ENCODE results near the gene ZNF214. TPM values are rescaled to one million over a fixed set of nuclear protein-coding genes. Genes with fewer than 3 reads are reported as not detected.
A peak's percentile ranks its signal among the peaks of the same experiment; 100 is the strongest.

ZNF214 gene
- total RNA-seq, 1 donor from 2014 or later = 1.8 TPM

DNA sequence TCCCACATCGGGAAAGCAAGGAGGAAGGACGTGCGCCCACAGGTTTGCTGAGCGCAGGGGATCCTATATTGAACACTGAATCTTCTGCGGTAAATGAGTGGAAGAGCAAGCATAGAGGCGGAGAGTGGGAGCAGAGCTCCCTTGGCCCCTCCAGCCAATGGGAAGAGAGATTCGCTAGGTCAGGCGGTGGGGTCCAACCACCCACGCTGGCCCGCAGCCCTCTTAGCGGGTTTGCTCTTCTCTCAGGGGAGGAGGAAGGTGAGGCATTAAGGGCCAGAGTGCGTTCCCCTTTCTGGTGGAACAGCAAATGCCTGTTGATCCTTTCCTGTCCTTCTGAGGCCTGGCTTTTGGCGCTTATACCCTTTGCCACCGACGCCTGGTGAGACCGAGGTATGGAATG is 10.7 kb upstream of the ZNF214 start:
- Mint-ChIP-seq H3K4me3 (ENCODE audit: unreplicated experiment) (no peak overlapping the region), H3K27ac (ENCODE audit: unreplicated experiment) (no peak overlapping the region), H3K9me3 (ENCODE audit: unreplicated experiment) (no peaks in the 10 kb centered on the region), H3K36me3 (ENCODE audit: unreplicated experiment) (no peaks in the 10 kb centered on the region), H3K4me1 (ENCODE audit: low read depth, unreplicated experiment) (no peaks in the 10 kb centered on the region), H3K27me3 (ENCODE audit: unreplicated experiment) (no peaks in the 10 kb centered on the region)
- TF ChIP-seq, protein P1, sequence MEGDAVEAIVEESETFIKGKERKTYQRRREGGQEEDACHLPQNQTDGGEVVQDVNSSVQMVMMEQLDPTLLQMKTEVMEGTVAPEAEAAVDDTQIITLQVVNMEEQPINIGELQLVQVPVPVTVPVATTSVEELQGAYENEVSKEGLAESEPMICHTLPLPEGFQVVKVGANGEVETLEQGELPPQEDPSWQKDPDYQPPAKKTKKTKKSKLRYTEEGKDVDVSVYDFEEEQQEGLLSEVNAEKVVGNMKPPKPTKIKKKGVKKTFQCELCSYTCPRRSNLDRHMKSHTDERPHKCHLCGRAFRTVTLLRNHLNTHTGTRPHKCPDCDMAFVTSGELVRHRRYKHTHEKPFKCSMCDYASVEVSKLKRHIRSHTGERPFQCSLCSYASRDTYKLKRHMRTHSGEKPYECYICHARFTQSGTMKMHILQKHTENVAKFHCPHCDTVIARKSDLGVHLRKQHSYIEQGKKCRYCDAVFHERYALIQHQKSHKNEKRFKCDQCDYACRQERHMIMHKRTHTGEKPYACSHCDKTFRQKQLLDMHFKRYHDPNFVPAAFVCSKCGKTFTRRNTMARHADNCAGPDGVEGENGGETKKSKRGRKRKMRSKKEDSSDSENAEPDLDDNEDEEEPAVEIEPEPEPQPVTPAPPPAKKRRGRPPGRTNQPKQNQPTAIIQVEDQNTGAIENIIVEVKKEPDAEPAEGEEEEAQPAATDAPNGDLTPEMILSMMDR (IDR thresholded peaks at IDR 0.05; ENCODE audit: partially characterized antibody, unreplicated experiment) = no peak
- no peak for DNase-seq

DNA sequence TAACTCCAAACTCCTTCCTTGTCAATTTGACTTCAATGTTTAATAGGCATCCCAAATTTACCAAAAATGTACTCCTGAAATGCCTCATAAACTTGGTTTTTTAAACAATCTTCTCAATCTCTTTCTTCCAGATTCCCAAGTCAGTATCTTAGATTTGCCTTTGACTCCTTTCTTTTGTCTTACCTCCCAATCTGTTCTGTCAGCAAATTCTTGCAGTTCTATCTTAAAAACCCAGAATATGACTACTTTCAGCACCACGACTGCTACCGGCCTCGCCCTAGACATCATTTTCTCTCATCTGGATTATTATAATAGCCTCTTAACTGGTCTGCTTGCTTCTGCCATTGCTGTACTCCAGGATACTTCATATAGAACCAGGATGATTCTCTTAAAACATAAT is 8.0 kb upstream of the ZNF214 start:
- H3K9me3 Mint-ChIP-seq (ENCODE audit: unreplicated experiment) = no peaks in the 10 kb centered on the region
- H3K4me1 Mint-ChIP-seq (ENCODE audit: low read depth, unreplicated experiment) = no peaks in the 10 kb centered on the region
- TF ChIP-seq, protein P1 (IDR thresholded peaks at IDR 0.05; ENCODE audit: partially characterized antibody, unreplicated experiment) = no peak
- no peaks in the 10 kb centered on the region for H3K27me3 Mint-ChIP-seq (ENCODE audit: unreplicated experiment)
- no peak overlapping the region for H3K4me3 Mint-ChIP-seq (ENCODE audit: unreplicated experiment)
- H3K36me3 Mint-ChIP-seq (ENCODE audit: unreplicated experiment) = no peaks in the 10 kb centered on the region
- no peak for DNase-seq
- no peak overlapping the region for H3K27ac Mint-ChIP-seq (ENCODE audit: unreplicated experiment)

DNA sequence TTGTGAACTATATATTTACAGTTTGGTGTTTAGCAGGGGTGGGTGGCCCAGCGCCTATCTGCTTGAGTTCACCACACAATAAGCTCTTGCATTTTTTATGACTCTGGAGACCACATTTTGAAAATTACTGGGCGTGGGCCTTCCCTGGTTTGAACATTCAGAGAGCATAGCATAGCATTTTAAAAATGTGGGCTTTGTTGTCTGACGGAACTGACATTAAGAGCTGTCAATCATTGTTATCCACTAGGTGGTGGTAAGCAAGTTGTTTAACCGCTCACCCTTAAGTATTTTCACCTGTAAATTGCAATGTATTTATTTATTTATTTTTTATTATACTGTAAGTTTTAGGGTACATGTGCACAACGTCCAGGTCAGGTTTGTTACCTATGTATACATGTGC is 1.2 kb upstream of the ZNF214 start:
- TF ChIP-seq, protein P1 (IDR thresholded peaks at IDR 0.05; ENCODE audit: partially characterized antibody, unreplicated experiment) = no peak
- H3K4me1 Mint-ChIP-seq (ENCODE audit: low read depth, unreplicated experiment) = peaks cover 2% of the 10 kb centered on the region
- DNase-seq = no peak
- H3K4me3 Mint-ChIP-seq (ENCODE audit: unreplicated experiment) = no peak overlapping the region
- no peaks in the 10 kb centered on the region for H3K36me3 Mint-ChIP-seq (ENCODE audit: unreplicated experiment)
- no peaks in the 10 kb centered on the region for H3K27me3 Mint-ChIP-seq (ENCODE audit: unreplicated experiment)
- H3K9me3 Mint-ChIP-seq (ENCODE audit: unreplicated experiment) = no peaks in the 10 kb centered on the region
- no peak overlapping the region for H3K27ac Mint-ChIP-seq (ENCODE audit: unreplicated experiment)

DNA sequence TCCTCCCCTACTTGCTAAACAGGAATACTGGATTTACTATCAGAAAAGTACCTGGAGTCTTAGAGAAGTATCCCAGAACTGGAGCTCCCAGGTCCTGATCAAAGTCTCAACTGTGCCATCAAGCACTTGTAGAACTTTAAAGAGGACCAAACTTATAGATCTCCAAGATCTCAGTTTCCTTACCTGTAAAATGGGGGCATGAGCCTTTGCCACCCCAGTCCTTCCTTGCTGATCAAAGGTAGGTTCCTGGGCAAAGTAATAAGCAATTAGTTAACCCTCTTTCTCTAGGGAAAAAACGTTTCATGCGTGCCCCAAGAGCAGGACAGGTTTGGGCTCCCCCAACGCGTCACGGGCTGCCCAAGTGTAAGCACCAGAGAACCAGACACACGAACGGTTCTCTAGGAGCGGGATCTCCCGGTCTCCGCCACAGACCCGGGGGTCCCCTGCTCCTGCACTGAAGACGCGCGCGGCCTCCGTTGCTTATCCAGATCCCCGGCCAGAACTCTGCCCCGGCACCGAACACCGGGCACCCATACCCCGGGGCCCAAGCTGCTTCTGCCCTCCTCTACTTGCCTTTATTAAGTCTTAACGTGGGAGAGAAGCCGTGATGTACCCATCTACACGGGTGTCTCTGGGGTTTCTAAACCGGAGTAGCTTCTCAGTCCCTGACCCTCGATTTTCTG is 505 bp downstream of the ZNF214 start:
- peak; percentile 39 for DNase-seq
- TF ChIP-seq, protein P1 (IDR thresholded peaks at IDR 0.05; ENCODE audit: partially characterized antibody, unreplicated experiment) = no peak

DNA sequence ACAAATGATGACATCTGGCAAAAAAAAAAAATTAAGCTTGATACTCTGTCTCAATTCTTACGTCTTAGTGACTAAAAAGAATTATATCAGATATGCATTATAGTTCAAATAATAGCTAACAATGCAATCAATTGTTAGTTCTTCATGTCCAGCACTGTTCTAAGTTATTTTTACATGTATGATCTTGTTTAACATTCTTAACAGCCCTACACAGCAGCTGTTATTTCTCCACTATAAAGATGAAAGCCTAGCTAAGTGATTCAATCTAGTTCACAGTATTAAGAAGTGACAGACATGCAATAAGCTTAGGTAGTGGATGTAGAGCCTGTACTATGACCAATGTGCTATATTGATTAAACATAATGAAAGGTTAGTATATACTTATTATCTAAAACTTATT is 4.1 kb downstream of the ZNF214 start:
- peaks cover 2% of the 10 kb centered on the region for H3K4me1 Mint-ChIP-seq (ENCODE audit: low read depth, unreplicated experiment)
- DNase-seq = no peak
- no peaks in the 10 kb centered on the region for H3K27me3 Mint-ChIP-seq (ENCODE audit: unreplicated experiment)
- H3K36me3 Mint-ChIP-seq (ENCODE audit: unreplicated experiment) = no peaks in the 10 kb centered on the region
- no peaks in the 10 kb centered on the region for H3K9me3 Mint-ChIP-seq (ENCODE audit: unreplicated experiment)
- no peak overlapping the region for H3K4me3 Mint-ChIP-seq (ENCODE audit: unreplicated experiment)
- H3K27ac Mint-ChIP-seq (ENCODE audit: unreplicated experiment) = no peak overlapping the region
- TF ChIP-seq, protein P1 (IDR thresholded peaks at IDR 0.05; ENCODE audit: partially characterized antibody, unreplicated experiment) = no peak

More for the DNA sequence above, 505 bp downstream of the ZNF214 start:
- no peaks in the 10 kb centered on the region for H3K36me3 Mint-ChIP-seq (ENCODE audit: unreplicated experiment)
- peak overlapping the region; percentile 87 for H3K27ac Mint-ChIP-seq (ENCODE audit: unreplicated experiment)
- H3K27me3 Mint-ChIP-seq (ENCODE audit: unreplicated experiment) = no peaks in the 10 kb centered on the region
- no peaks in the 10 kb centered on the region for H3K9me3 Mint-ChIP-seq (ENCODE audit: unreplicated experiment)
- peak overlapping the region; percentile 100 for H3K4me3 Mint-ChIP-seq (ENCODE audit: unreplicated experiment)
- peaks cover 2% of the 10 kb centered on the region for H3K4me1 Mint-ChIP-seq (ENCODE audit: low read depth, unreplicated experiment)

All from glutamatergic neuron (in vitro differentiated cells).